ENCODE results near the gene DAB2IP.

GRCh38 chr9:121758693-121759092 lies 107.3 kb downstream of the DAB2IP start:
- no peak for TF ChIP-seq CTCF (IDR thresholded peaks at IDR 0.05)
- TF ChIP-seq POLR2A (IDR thresholded peaks at IDR 0.05): no peak
